ENCODE results near the gene KRTAP11-1.

Gene KRTAP11-1

DNA sequence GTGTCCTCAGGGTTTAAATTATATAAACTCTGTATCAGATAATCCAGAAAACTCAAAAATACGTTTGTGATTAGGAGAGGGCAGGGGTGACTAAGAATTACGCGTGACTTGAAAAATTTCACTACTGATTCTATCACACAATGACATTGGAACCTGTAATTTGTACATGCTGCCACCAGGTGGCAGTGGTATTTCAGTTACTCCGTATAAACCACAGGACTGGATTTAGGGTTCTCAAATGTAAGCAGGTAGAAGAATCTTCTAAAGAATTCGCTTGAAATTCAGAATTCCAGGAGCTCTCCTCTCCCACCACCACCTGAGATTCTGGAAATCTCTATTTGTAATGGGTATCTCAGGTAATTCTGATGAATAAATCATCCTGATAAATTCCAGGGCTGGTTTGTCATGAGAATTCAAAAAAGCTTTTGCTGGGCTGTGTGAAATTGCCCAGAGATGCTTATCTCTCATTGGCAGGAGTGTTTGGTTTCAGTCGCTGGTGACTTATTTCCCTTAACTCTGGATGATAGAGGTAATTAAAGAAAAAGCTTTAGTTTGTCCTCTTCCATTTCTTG lies 50.1 kb downstream of the KRTAP11-1 start:
- H3K4me3 ChIP-seq (ENCODE audit: low read depth, low read length) = no peak overlapping the region
- in situ Hi-C loops (cut with HindIII; ENCODE audit: low sequenced_read_pairs) = no loop called here
- DNase-seq (ENCODE audit: low read depth) = no peak
- TF ChIP-seq, protein P1, sequence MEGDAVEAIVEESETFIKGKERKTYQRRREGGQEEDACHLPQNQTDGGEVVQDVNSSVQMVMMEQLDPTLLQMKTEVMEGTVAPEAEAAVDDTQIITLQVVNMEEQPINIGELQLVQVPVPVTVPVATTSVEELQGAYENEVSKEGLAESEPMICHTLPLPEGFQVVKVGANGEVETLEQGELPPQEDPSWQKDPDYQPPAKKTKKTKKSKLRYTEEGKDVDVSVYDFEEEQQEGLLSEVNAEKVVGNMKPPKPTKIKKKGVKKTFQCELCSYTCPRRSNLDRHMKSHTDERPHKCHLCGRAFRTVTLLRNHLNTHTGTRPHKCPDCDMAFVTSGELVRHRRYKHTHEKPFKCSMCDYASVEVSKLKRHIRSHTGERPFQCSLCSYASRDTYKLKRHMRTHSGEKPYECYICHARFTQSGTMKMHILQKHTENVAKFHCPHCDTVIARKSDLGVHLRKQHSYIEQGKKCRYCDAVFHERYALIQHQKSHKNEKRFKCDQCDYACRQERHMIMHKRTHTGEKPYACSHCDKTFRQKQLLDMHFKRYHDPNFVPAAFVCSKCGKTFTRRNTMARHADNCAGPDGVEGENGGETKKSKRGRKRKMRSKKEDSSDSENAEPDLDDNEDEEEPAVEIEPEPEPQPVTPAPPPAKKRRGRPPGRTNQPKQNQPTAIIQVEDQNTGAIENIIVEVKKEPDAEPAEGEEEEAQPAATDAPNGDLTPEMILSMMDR (IDR thresholded peaks at IDR 0.05; ENCODE audit: low read depth, low read length, missing control alignments) = peak; percentile 22
